HG02759 (cell line): Measurements from ENCODE around the gene TMEM170B.

Source experiments
- ATAC-seq: cut with Tn5 transposase; IDR thresholded peaks from one replicate; pipeline ENCODE4 v1.9.1; 2021; ENCODE audit warnings: mild to moderate bottlenecking, moderate library complexity; ENCODE audit not compliant: unreplicated experiment

Gene TMEM170B

DNA sequence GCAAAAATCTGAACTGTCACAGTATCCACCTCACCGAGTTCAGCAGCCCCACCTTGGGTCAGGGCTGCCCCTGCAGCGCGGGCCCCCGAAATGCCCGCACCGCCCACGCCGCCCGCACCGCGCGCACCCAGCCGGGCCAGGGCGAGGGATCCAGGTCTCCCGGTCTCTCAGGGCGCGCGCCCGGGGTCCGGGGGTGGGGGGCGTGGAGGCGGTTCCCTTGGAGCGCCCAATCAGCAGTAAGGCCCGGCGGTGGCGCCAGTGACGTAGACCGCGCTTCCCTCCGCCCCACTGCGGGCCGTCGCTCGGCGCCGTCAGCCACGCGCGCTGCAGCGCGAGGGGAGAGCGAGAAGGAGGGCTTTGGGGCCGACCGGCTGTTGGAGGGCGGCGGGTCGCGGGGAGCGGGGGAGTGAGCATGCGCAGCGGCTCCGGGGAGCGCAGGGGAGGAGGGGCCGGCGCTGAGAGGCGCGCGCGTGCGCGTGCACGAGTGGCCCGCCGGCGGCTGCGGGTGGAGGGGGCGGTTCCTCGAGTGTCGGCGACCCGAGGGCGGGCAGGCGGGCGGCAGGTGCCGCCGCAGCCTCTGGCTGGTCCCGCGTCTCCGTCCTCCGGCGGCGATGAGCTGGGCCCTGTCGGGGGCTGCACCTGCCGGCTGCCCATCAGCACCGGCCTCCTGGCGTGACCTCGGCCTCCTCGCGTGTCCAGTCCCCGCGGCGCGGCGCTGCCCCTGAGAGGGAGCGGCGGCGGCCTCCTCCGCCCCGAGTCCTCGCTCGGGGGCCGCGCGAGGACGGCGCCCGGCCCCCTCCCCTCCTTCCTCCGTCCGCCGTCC lies at the start of gene TMEM170B:
Gene TMEM170B (plus strand): TSS at position 521 of the 823 bp plus-strand sequence. CDS start 529 bp downstream, outside the sequence.
- peak; percentile 97 for ATAC-seq

- no peak for ATAC-seq
These were observed 46.6 kb upstream of the TMEM170B start for GRCh38 chr6:11490996-11491395.

GRCh38 chr6:11491596-11492463 lies 45.7 kb upstream of the TMEM170B start:
- peak; percentile 41 for ATAC-seq

- ATAC-seq = peak; percentile 28
These were observed 44.9 kb upstream of the TMEM170B start for GRCh38 chr6:11492464-11493290.

DNA sequence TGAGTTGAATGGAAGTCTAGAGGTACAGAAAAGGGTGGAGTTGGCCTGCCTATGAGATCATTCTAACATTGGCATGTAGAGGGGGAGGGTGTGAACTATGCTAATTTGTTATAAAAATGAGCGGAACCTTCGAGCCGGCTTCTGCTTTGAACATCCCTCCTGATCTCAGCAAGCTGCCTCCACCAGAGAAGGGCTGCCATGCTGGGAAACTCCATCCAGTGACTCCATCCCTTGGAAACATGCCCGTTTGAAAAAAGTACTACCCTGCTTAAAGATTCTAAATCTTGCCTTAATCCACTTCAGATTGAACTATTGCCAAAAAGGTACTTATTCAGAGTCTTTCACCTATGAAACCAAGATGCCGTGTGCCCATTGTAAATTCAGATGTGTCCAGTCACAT lies 43.6 kb upstream of the TMEM170B start:
- ATAC-seq = no peak

GRCh38 chr6:11494786-11495564 lies 42.6 kb upstream of the TMEM170B start:
- no peak for ATAC-seq

- no peak for ATAC-seq
These were observed 41.9 kb upstream of the TMEM170B start for GRCh38 chr6:11495565-11496145.

- ATAC-seq = peak; percentile 59
These were observed 41.1 kb upstream of the TMEM170B start for GRCh38 chr6:11496152-11497060.

DNA sequence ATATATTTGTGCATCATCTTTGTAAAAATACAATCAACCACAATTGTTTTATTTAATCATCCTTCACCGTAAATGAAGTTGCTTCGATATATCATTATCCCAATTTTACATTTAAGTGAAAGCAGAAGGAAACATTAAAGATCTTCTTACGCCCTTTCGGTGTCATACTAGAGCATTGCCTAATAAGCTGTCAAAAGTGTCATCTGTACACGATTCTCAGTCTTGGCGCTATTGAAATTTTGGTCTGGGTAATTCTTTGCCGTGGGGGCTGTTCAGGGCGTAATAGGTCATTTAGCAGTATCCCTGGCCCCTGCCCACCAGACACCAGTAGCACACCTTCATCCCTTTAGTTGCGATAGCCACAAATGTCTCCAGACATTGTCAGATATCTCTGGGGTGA lies 40.4 kb upstream of the TMEM170B start:
- no peak for ATAC-seq

- no peak for ATAC-seq
These were observed 39.7 kb upstream of the TMEM170B start for GRCh38 chr6:11497881-11498280.

DNA sequence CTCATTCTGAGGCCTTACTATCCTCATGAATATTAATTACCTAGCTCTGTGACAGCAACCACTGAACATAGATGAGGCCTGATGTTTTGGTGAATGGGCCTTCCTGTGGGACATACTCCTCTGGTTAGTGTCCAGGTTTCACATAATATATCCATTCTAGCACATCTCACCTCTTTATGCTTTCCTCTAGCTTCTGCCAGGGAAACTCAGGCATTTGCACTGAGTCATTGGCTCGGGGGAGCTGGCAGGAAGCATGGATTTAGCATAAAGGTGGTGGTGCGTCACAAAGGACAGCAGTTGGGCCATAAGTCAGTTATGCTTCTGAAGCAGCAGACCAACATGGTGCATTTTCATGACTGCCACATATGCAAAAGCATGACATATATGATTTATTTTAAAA lies 37.5 kb upstream of the TMEM170B start:
- ATAC-seq = no peak

- ATAC-seq = no peak
These were observed 28.1 kb upstream of the TMEM170B start for GRCh38 chr6:11509471-11509870.

DNA sequence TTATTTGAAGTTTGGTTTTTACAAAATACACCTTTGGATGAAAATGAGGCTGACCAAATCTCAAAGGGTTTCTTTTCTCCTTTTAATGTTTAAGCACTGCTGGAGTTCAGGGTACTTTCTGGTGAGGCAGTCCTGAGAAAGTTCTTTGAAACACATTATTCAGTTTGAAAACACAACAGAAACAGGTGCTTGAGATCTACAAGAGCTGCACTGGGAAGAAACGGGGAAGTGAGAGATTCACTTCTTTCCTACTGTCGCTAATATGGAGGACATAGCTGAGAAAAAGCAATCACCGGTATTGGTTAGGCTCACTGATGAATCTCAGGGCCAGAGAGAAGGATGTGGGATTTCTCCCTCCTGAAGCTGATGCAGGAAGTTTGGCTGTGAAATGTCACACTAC lies 22.9 kb upstream of the TMEM170B start:
- peak; percentile 93 for ATAC-seq

GRCh38 chr6:11515763-11516162 lies 21.8 kb upstream of the TMEM170B start:
- ATAC-seq = no peak

- ATAC-seq = no peak
These were observed 14.5 kb upstream of the TMEM170B start for GRCh38 chr6:11522812-11523605.

- ATAC-seq = no peak
These were observed 11.9 kb upstream of the TMEM170B start for GRCh38 chr6:11525468-11526155.

- no peak for ATAC-seq
These were observed 11.4 kb upstream of the TMEM170B start for GRCh38 chr6:11526156-11526505.
